Vagina (tissue), 2 donors: ENCODE measurements around the gene ARSB. TPM values are rescaled to one million over a fixed set of nuclear protein-coding genes. Genes with fewer than 3 reads are reported as not detected.
A peak's percentile ranks its signal among the peaks of the same experiment; 100 is the strongest.
"Not testable (repeated sequence)": the region's sequence is repeated elsewhere in the genome, so short reads cannot be mapped to it uniquely, and the experiment has no call there.

Experiments
- DNase-seq, 2 donors: peaks; one replicate each; pipeline ENCODE4 v3.0.0-alpha.2; 2017; ENCODE audit errors: extremely low spot score in 2 of 2
- H3K27ac ChIP-seq: fragments of 200-600 bp; sonication (generic); one replicate; pipeline ENCODE4 v1.5.1; 2019
- H3K27me3 ChIP-seq: fragments of 200-600 bp; sonication (generic); one replicate; pipeline ENCODE4 v1.5.1; 2019
- H3K36me3 ChIP-seq, 2 donors: fragments of 200-600 bp; sonication (generic); one replicate each; pipeline ENCODE4 v1.5.1; 2017 to 2019
- H3K4me1 ChIP-seq: fragments of 200-600 bp; sonication (generic); one replicate; pipeline ENCODE4 v1.5.1; 2019
- H3K4me3 ChIP-seq, 2 donors: fragments of 200-600 bp; sonication (generic); 1 replicate in 1 of 2; 2 replicates in 1 of 2; pipeline ENCODE4 v1.5.1; 2016 to 2019
- H3K9me3 ChIP-seq: fragments of 200-600 bp; sonication (generic); one replicate; pipeline ENCODE4 v1.5.1; 2019
- CTCF ChIP-seq, 3 experiments: fragments of 450-650 bp in 2 of 3; fragments of 200-600 bp in 1 of 3; sonication (generic) in 1 of 3; IDR thresholded peaks; one replicate each; pipeline ENCODE4 v1.5.1; 2017 to 2019; ENCODE audit warnings: antibody characterized with exemption in 3 of 3, mild to moderate bottlenecking in 2 of 3, moderate library complexity in 2 of 3
- POLR2A ChIP-seq, 2 donors: fragments of 450-650 bp; IDR thresholded peaks; one replicate each; pipeline ENCODE4 v1.6.1; 2017; ENCODE audit warnings: antibody characterized with exemption in 2 of 2, mild to moderate bottlenecking in 2 of 2, moderate library complexity in 2 of 2
- POLR2AphosphoS5 ChIP-seq, 2 donors: sonication (generic); formaldehyde crosslinking; IDR thresholded peaks; one replicate each; pipeline ENCODE4 v1.9.0; 2017; ENCODE audit warnings: antibody characterized with exemption in 2 of 2, mild to moderate bottlenecking in 2 of 2, low read depth in 1 of 2; ENCODE audit not compliant: insufficient read depth in 1 of 2
- intact Hi-C: fragments of 100-400 bp; cut with DNase I; formaldehyde crosslinking; loops from one replicate; pipeline ENCODE4 v1.15.1; 2023
- total RNA-seq: library from RNA; depleted of rRNA; stranded (reverse); fragments of >200 nt; gene quantifications from one replicate; pipeline ENCODE4 v1.2.3, GENCODE V29; 2016

Gene ARSB
- total RNA-seq, 1 donor from 2014 or later = 12.3 TPM

- H3K4me3 ChIP-seq = no peak overlapping the region
- H3K27ac ChIP-seq = no peak overlapping the region
- DNase-seq = peak in 1 of 2 donors; percentile 52
- H3K36me3 ChIP-seq = no peaks in the 10 kb centered on the region
- H3K27me3 ChIP-seq = no peaks in the 10 kb centered on the region
- TF ChIP-seq POLR2A (IDR thresholded peaks at IDR 0.05) (no peak), CTCF (IDR thresholded peaks at IDR 0.05) (no peak)
- no peaks in the 10 kb centered on the region for H3K4me1 ChIP-seq
- H3K9me3 ChIP-seq = no peaks in the 10 kb centered on the region
- intact Hi-C loops = no loop called here
Measured at GRCh38 chr5:78765756-78766411, 219.2 kb downstream of the ARSB start.

GRCh38 chr5:78765116-78765515, 220.0 kb downstream of the ARSB start:
- DNase-seq = no peak
- intact Hi-C loops = no loop called here
- Histone ChIP-seq H3K27me3 (no peaks in the 10 kb centered on the region), H3K27ac (no peak overlapping the region), H3K36me3 (no peaks in the 10 kb centered on the region), H3K9me3 (no peaks in the 10 kb centered on the region), H3K4me1 (no peaks in the 10 kb centered on the region), H3K4me3 (no peak overlapping the region)
- TF ChIP-seq POLR2AphosphoS5 (IDR thresholded peaks at IDR 0.05; ENCODE audit: insufficient read depth in 1 of 2, low read depth in 1 of 2) (no peak), CTCF (IDR thresholded peaks at IDR 0.05) (no peak), POLR2A (IDR thresholded peaks at IDR 0.05) (no peak)

- intact Hi-C loops = no loop called here
- Histone ChIP-seq H3K9me3 (no peaks in the 10 kb centered on the region), H3K4me1 (no peaks in the 10 kb centered on the region), H3K4me3 (no peak overlapping the region), H3K27me3 (no peaks in the 10 kb centered on the region), H3K27ac (no peak overlapping the region), H3K36me3 (no peaks in the 10 kb centered on the region)
- no peak for TF ChIP-seq CTCF (IDR thresholded peaks at IDR 0.05)
- TF ChIP-seq POLR2A (IDR thresholded peaks at IDR 0.05) = no peak
- no peak for TF ChIP-seq POLR2AphosphoS5 (IDR thresholded peaks at IDR 0.05; ENCODE audit: insufficient read depth in 1 of 2, low read depth in 1 of 2)
- DNase-seq = peak in 1 of 2 donors; percentile 58
Measured at GRCh38 chr5:78763659-78764189, 221.4 kb downstream of the ARSB start.

GRCh38 chr5:78762743-78763142, 222.4 kb downstream of the ARSB start:
- intact Hi-C loops, H3K4me1 ChIP-seq, H3K27ac ChIP-seq, H3K36me3 ChIP-seq, H3K27me3 ChIP-seq, H3K4me3 ChIP-seq, DNase-seq, H3K9me3 ChIP-seq: not testable (repeated sequence)

GRCh38 chr5:78761840-78762239, 223.3 kb downstream of the ARSB start:
- Histone ChIP-seq H3K9me3 (no peaks in the 10 kb centered on the region), H3K36me3 (no peaks in the 10 kb centered on the region), H3K4me1 (peaks cover 13% of the 10 kb centered on the region), H3K4me3 (no peak overlapping the region), H3K27ac (no peak overlapping the region), H3K27me3 (no peaks in the 10 kb centered on the region)
- intact Hi-C loops = no loop called here
- DNase-seq = peak in 1 of 2 donors; percentile 44
- TF ChIP-seq CTCF (IDR thresholded peaks at IDR 0.05) (no peak), POLR2A (IDR thresholded peaks at IDR 0.05) (no peak), POLR2AphosphoS5 (IDR thresholded peaks at IDR 0.05; ENCODE audit: insufficient read depth in 1 of 2, low read depth in 1 of 2) (no peak)
